Vagina (tissue), 2 donors: ENCODE results near the gene ISG20. TPM values are rescaled to one million over a fixed set of nuclear protein-coding genes. Genes with fewer than 3 reads are reported as not detected.

ENCODE experiments used
- DNase-seq, 2 donors: peaks; one replicate each; pipeline ENCODE4 v3.0.0-alpha.2; 2017; ENCODE audit errors: extremely low spot score in 2 of 2
- H3K27ac ChIP-seq: fragments of 200-600 bp; sonication (generic); one replicate; pipeline ENCODE4 v1.5.1; 2019
- H3K27me3 ChIP-seq: fragments of 200-600 bp; sonication (generic); one replicate; pipeline ENCODE4 v1.5.1; 2019
- H3K36me3 ChIP-seq, 2 donors: fragments of 200-600 bp; sonication (generic); one replicate each; pipeline ENCODE4 v1.5.1; 2017 to 2019
- H3K4me1 ChIP-seq: fragments of 200-600 bp; sonication (generic); one replicate; pipeline ENCODE4 v1.5.1; 2019
- H3K4me3 ChIP-seq, 2 donors: fragments of 200-600 bp; sonication (generic); 1 replicate in 1 of 2; 2 replicates in 1 of 2; pipeline ENCODE4 v1.5.1; 2016 to 2019
- H3K9me3 ChIP-seq: fragments of 200-600 bp; sonication (generic); one replicate; pipeline ENCODE4 v1.5.1; 2019
- POLR2A ChIP-seq, 2 donors: fragments of 450-650 bp; IDR thresholded peaks; one replicate each; pipeline ENCODE4 v1.6.1; 2017; ENCODE audit warnings: antibody characterized with exemption in 2 of 2, mild to moderate bottlenecking in 2 of 2, moderate library complexity in 2 of 2
- POLR2AphosphoS5 ChIP-seq, 2 donors: sonication (generic); formaldehyde crosslinking; IDR thresholded peaks; one replicate each; pipeline ENCODE4 v1.9.0; 2017; ENCODE audit warnings: antibody characterized with exemption in 2 of 2, mild to moderate bottlenecking in 2 of 2, low read depth in 1 of 2; ENCODE audit not compliant: insufficient read depth in 1 of 2
- intact Hi-C: fragments of 100-400 bp; cut with DNase I; formaldehyde crosslinking; loops from one replicate; pipeline ENCODE4 v1.15.1; 2023
- total RNA-seq: library from RNA; depleted of rRNA; stranded (reverse); fragments of >200 nt; gene quantifications from one replicate; pipeline ENCODE4 v1.2.3, GENCODE V29; 2016
- TF ChIP-seq, protein P1 (sequence below), 3 experiments: fragments of 450-650 bp in 2 of 3; fragments of 200-600 bp in 1 of 3; sonication (generic) in 1 of 3; IDR thresholded peaks; one replicate each; pipeline ENCODE4 v1.5.1; 2017 to 2019; ENCODE audit warnings: antibody characterized with exemption in 3 of 3, mild to moderate bottlenecking in 2 of 3, moderate library complexity in 2 of 3

Gene ISG20
- total RNA-seq, 1 donor from 2014 or later, result 15.7 TPM

DNA sequence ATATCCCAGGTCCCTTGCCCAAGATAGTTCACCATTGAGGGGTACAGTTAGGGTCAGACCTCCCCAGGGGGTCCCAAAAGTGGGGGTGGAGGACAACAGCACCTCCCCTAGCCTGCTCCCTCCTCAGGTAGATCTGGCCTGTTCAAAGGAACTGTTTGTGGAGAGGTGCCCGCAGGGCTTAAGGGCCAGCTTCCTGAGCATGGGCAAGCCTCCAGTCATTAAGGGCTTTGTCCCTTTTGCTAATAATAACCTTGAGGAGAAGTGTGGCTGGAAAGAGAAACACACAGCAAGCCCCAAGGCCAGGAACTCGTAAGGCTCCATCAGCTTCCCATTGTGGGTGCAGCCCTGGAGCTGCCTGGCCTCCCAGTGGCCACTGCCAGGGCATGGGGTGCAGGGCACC, 47.4 kb downstream of the ISG20 start:
- H3K27me3 ChIP-seq, result no peaks in the 10 kb centered on the region
- TF ChIP-seq, protein P1, sequence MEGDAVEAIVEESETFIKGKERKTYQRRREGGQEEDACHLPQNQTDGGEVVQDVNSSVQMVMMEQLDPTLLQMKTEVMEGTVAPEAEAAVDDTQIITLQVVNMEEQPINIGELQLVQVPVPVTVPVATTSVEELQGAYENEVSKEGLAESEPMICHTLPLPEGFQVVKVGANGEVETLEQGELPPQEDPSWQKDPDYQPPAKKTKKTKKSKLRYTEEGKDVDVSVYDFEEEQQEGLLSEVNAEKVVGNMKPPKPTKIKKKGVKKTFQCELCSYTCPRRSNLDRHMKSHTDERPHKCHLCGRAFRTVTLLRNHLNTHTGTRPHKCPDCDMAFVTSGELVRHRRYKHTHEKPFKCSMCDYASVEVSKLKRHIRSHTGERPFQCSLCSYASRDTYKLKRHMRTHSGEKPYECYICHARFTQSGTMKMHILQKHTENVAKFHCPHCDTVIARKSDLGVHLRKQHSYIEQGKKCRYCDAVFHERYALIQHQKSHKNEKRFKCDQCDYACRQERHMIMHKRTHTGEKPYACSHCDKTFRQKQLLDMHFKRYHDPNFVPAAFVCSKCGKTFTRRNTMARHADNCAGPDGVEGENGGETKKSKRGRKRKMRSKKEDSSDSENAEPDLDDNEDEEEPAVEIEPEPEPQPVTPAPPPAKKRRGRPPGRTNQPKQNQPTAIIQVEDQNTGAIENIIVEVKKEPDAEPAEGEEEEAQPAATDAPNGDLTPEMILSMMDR (IDR thresholded peaks at IDR 0.05), result no peak
- no peak for TF ChIP-seq POLR2A (IDR thresholded peaks at IDR 0.05)
- TF ChIP-seq POLR2AphosphoS5 (IDR thresholded peaks at IDR 0.05; ENCODE audit: insufficient read depth in 1 of 2, low read depth in 1 of 2), result no peak
- no peaks in the 10 kb centered on the region for H3K36me3 ChIP-seq
- H3K9me3 ChIP-seq, result no peaks in the 10 kb centered on the region
- H3K4me1 ChIP-seq, result no peaks in the 10 kb centered on the region
- H3K27ac ChIP-seq, result no peak overlapping the region
- intact Hi-C loops, result no loop called here
- H3K4me3 ChIP-seq, result no peak overlapping the region
- no peak for DNase-seq

DNA sequence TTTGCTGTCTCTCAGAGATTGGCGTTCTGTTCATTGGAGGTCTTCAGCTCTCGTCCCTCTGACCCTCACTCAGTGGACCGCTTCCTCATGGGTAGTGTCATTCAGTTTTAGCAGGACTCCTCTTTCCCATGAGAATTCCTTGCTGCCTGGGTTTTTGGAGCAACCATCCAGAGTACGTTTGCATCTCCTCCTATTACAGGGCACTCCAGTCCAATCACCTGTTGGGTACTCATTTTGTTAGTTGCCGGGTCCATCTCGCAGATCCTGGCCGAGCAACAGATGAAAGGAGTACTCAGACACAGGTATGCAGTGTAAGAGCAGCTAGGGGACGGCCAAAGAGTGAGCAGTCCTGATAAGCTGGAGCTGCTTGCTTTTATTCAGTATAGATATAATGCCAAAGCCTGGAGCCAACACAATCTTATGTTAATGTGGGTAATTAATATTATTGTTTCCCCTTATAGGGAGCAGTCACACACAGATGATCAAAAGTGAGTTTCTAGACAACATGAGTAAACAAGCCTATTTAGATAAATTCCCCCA, 49.6 kb downstream of the ISG20 start:
- no peaks in the 10 kb centered on the region for H3K4me1 ChIP-seq
- DNase-seq, result peak in 1 of 2 donors; percentile 37
- H3K27me3 ChIP-seq, result no peaks in the 10 kb centered on the region
- no peak overlapping the region for H3K4me3 ChIP-seq
- TF ChIP-seq POLR2AphosphoS5 (IDR thresholded peaks at IDR 0.05; ENCODE audit: insufficient read depth in 1 of 2, low read depth in 1 of 2) (no peak), POLR2A (IDR thresholded peaks at IDR 0.05) (no peak)
- TF ChIP-seq, protein P1 (IDR thresholded peaks at IDR 0.05), result no peak
- intact Hi-C loops, result no loop called here
- no peak overlapping the region for H3K27ac ChIP-seq
- no peaks in the 10 kb centered on the region for H3K9me3 ChIP-seq
- no peaks in the 10 kb centered on the region for H3K36me3 ChIP-seq

DNA sequence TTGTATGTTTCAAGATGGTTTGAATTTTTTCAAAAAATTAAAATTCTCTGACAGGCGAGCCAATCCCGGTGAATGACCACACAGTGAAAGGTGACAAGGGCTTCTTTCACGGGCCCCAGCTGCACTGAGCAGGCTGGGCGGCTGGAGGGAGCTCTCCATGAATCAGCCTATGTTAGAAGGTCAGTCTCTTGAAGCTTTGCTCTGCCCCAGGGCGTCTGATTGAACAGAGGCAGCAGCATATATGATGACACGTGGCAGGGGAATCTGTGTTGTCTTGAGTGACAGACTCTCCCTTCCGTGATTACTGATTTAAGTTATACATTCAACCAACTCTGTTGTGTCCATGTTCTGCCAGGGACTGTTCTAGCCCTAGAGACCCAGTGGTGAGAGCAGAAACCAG, 51.5 kb downstream of the ISG20 start:
- DNase-seq, result peak; percentile 55 to 67
- Histone ChIP-seq H3K27me3 (no peaks in the 10 kb centered on the region), H3K27ac (no peak overlapping the region), H3K9me3 (no peaks in the 10 kb centered on the region), H3K36me3 (no peaks in the 10 kb centered on the region), H3K4me3 (no peak overlapping the region), H3K4me1 (no peaks in the 10 kb centered on the region)
- intact Hi-C loops, result no loop called here
- TF ChIP-seq POLR2AphosphoS5 (IDR thresholded peaks at IDR 0.05; ENCODE audit: insufficient read depth in 1 of 2, low read depth in 1 of 2), result no peak
- TF ChIP-seq, protein P1 (IDR thresholded peaks at IDR 0.05), result no peak
- TF ChIP-seq POLR2A (IDR thresholded peaks at IDR 0.05), result no peak

DNA sequence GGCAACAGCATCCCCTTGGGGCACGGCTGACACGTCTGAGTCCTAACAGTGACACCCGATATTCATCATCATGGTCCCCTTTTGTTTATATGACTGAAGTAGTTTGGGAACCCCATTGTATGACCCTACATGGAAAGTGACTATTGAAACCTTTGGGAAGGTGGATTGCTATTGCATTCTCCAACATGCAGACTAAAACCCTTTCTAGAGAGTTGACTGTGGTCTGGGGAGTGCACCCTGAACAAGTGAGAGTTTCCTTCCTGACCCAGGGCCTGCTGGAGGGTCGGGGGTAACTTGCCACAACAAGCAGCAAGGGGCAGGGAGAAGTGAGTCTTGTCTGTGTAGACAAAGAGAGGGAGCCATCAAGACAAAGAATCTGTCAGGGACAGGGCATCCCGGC, 54.4 kb downstream of the ISG20 start:
- Histone ChIP-seq H3K4me3 (no peak overlapping the region), H3K36me3 (no peaks in the 10 kb centered on the region), H3K4me1 (no peaks in the 10 kb centered on the region), H3K27ac (no peak overlapping the region), H3K9me3 (no peaks in the 10 kb centered on the region), H3K27me3 (no peaks in the 10 kb centered on the region)
- TF ChIP-seq, protein P1 (IDR thresholded peaks at IDR 0.05), result no peak
- TF ChIP-seq POLR2A (IDR thresholded peaks at IDR 0.05) (no peak), POLR2AphosphoS5 (IDR thresholded peaks at IDR 0.05; ENCODE audit: insufficient read depth in 1 of 2, low read depth in 1 of 2) (no peak)
- intact Hi-C loops, result no loop called here
- DNase-seq, result peak; percentile 47 to 92

DNA sequence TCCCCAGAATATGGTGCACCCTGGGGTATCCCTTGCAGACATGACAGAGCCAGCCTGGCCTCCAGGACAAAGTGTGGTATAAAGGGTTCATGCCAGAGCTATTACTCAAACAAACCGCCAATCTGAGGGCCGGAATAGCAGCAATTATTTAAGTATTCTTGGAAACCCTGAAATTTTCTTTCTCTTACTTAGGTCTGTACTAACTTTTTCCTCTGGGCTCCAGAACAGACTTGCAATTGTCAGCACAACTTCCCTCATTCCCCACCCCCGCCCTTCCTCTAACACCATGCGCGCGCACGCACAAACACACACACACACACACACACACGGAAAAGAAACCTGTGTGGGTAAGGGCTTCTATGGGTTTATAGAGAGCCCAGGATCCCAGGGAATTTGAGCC, 56.3 kb downstream of the ISG20 start:
- H3K27me3 ChIP-seq, result no peaks in the 10 kb centered on the region
- H3K4me3 ChIP-seq, result no peak overlapping the region
- no peak for DNase-seq
- intact Hi-C loops, result no loop called here
- H3K9me3 ChIP-seq, result no peaks in the 10 kb centered on the region
- H3K36me3 ChIP-seq, result no peaks in the 10 kb centered on the region
- H3K27ac ChIP-seq, result no peak overlapping the region
- no peaks in the 10 kb centered on the region for H3K4me1 ChIP-seq
- TF ChIP-seq, protein P1 (IDR thresholded peaks at IDR 0.05), result no peak
- TF ChIP-seq POLR2AphosphoS5 (IDR thresholded peaks at IDR 0.05; ENCODE audit: insufficient read depth in 1 of 2, low read depth in 1 of 2) (no peak), POLR2A (IDR thresholded peaks at IDR 0.05) (no peak)
